ENCODE data around the gene SPI1. TPM values are rescaled to one million over a fixed set of nuclear protein-coding genes. Genes with fewer than 3 reads are reported as not detected.

SPI1 gene
- total RNA-seq (5.2 TPM), polyA plus RNA-seq (21.0 TPM)

GRCh38 chr11:47378010-47378835 is at the start of gene SPI1:
TSS of gene SPI1 (minus strand) at chr11:47378547. CDS start at chr11:47378353, 194 bp downstream.
- WGBS: 64% methylated on average over 31 of the region's 31 CpGs

GRCh38 chr11:47426062-47426956 is 48.0 kb upstream of the SPI1 start, which contains the start of gene PSMC3:
TSS of gene PSMC3 (minus strand) at chr11:47426439. CDS start at chr11:47426279, 160 bp downstream.
- H3K36me3 ChIP-seq (ENCODE audit: insufficient read depth): no peaks in the 10 kb centered on the region
- peak within 1 kb of the TSS; percentile 88 for H3K27ac ChIP-seq (ENCODE audit: low read depth)
- DNase-seq (ENCODE audit: extremely low spot score): peak; percentile 96
- H3K4me3 ChIP-seq (ENCODE audit: low read depth, low read length): peak within 1 kb of the TSS; percentile 75
- under 1% methylated on average over 62 of the region's 62 CpGs for WGBS
- no peaks in the 10 kb centered on the region for H3K4me1 ChIP-seq (ENCODE audit: insufficient read depth)

More at GRCh38 chr11:47378010-47378835, at the start of gene SPI1:
- no peak within 1 kb of the TSS for H3K4me3 ChIP-seq (ENCODE audit: low read depth, low read length)
- H3K4me1 ChIP-seq (ENCODE audit: insufficient read depth): no peaks in the 10 kb centered on the region
- H3K36me3 ChIP-seq (ENCODE audit: insufficient read depth): no peaks in the 10 kb centered on the region
- H3K27ac ChIP-seq (ENCODE audit: low read depth): no peak within 1 kb of the TSS
- no peak for DNase-seq (ENCODE audit: extremely low spot score)

- Histone ChIP-seq H3K4me3 (ENCODE audit: low read depth, low read length) (peak overlapping the region; percentile 75), H3K4me1 (ENCODE audit: insufficient read depth) (no peaks in the 10 kb centered on the region), H3K27ac (ENCODE audit: low read depth) (no peak overlapping the region), H3K36me3 (ENCODE audit: insufficient read depth) (no peaks in the 10 kb centered on the region)
- no peak for DNase-seq (ENCODE audit: extremely low spot score)
- under 1% methylated on average over 14 of the region's 14 CpGs for WGBS
These were observed 47.3 kb upstream of the SPI1 start for GRCh38 chr11:47425611-47426010.

GRCh38 chr11:47418454-47419259 is 40.3 kb upstream of the SPI1 start:
- H3K27ac ChIP-seq (ENCODE audit: low read depth): no peak overlapping the region
- no peaks in the 10 kb centered on the region for H3K36me3 ChIP-seq (ENCODE audit: insufficient read depth)
- H3K4me3 ChIP-seq (ENCODE audit: low read depth, low read length): no peak overlapping the region
- no peak for DNase-seq (ENCODE audit: extremely low spot score)
- H3K4me1 ChIP-seq (ENCODE audit: insufficient read depth): peaks cover 3% of the 10 kb centered on the region
- WGBS: 83% methylated on average over 23 of the region's 23 CpGs

- 87% methylated on average over 6 of the region's 6 CpGs for WGBS
- H3K27ac ChIP-seq (ENCODE audit: low read depth): no peak overlapping the region
- DNase-seq (ENCODE audit: extremely low spot score): no peak
- no peaks in the 10 kb centered on the region for H3K36me3 ChIP-seq (ENCODE audit: insufficient read depth)
- no peak overlapping the region for H3K4me3 ChIP-seq (ENCODE audit: low read depth, low read length)
- H3K4me1 ChIP-seq (ENCODE audit: insufficient read depth): peaks cover 3% of the 10 kb centered on the region
These were observed 39.4 kb upstream of the SPI1 start for GRCh38 chr11:47417712-47418111.

- 12% methylated on average over 13 of the region's 13 CpGs for WGBS
- Histone ChIP-seq H3K4me1 (ENCODE audit: insufficient read depth) (peaks cover 3% of the 10 kb centered on the region), H3K27ac (ENCODE audit: low read depth) (peak overlapping the region; percentile 79), H3K4me3 (ENCODE audit: low read depth, low read length) (no peak overlapping the region), H3K36me3 (ENCODE audit: insufficient read depth) (no peaks in the 10 kb centered on the region)
- peak; percentile 36 for DNase-seq (ENCODE audit: extremely low spot score)
These were observed 37.7 kb upstream of the SPI1 start for GRCh38 chr11:47415949-47416472.

- H3K4me1 ChIP-seq (ENCODE audit: insufficient read depth): peaks cover 3% of the 10 kb centered on the region
- 78% methylated on average over 31 of the region's 31 CpGs for WGBS
These were observed 36.9 kb upstream of the SPI1 start for GRCh38 chr11:47415091-47415854.

GRCh38 chr11:47414685-47415070 is 36.3 kb upstream of the SPI1 start:
- 89% methylated on average over 19 of the region's 19 CpGs for WGBS
- no peak for DNase-seq (ENCODE audit: extremely low spot score)
- H3K4me1 ChIP-seq (ENCODE audit: insufficient read depth): peaks cover 3% of the 10 kb centered on the region
- H3K27ac ChIP-seq (ENCODE audit: low read depth): no peak overlapping the region
- no peaks in the 10 kb centered on the region for H3K36me3 ChIP-seq (ENCODE audit: insufficient read depth)
- no peak overlapping the region for H3K4me3 ChIP-seq (ENCODE audit: low read depth, low read length)

More at GRCh38 chr11:47415091-47415854, 36.9 kb upstream of the SPI1 start:
- H3K27ac ChIP-seq (ENCODE audit: low read depth): peak overlapping the region; percentile 79
- no peak for DNase-seq (ENCODE audit: extremely low spot score)
- H3K36me3 ChIP-seq (ENCODE audit: insufficient read depth): no peaks in the 10 kb centered on the region
- no peak overlapping the region for H3K4me3 ChIP-seq (ENCODE audit: low read depth, low read length)

GRCh38 chr11:47413908-47414684 is 35.7 kb upstream of the SPI1 start:
- 61% methylated on average over 16 of the region's 16 CpGs for WGBS
- Histone ChIP-seq H3K4me3 (ENCODE audit: low read depth, low read length) (no peak overlapping the region), H3K4me1 (ENCODE audit: insufficient read depth) (peaks cover 3% of the 10 kb centered on the region), H3K27ac (ENCODE audit: low read depth) (no peak overlapping the region), H3K36me3 (ENCODE audit: insufficient read depth) (no peaks in the 10 kb centered on the region)
- DNase-seq (ENCODE audit: extremely low spot score): no peak

GRCh38 chr11:47413351-47413750 is 35.0 kb upstream of the SPI1 start:
- WGBS: 81% methylated on average over 13 of the region's 13 CpGs
- Histone ChIP-seq H3K4me3 (ENCODE audit: low read depth, low read length) (no peak overlapping the region), H3K4me1 (ENCODE audit: insufficient read depth) (peaks cover 3% of the 10 kb centered on the region), H3K36me3 (ENCODE audit: insufficient read depth) (no peaks in the 10 kb centered on the region), H3K27ac (ENCODE audit: low read depth) (no peak overlapping the region)
- no peak for DNase-seq (ENCODE audit: extremely low spot score)

- H3K36me3 ChIP-seq (ENCODE audit: insufficient read depth): no peaks in the 10 kb centered on the region
- H3K27ac ChIP-seq (ENCODE audit: low read depth): no peak overlapping the region
- H3K4me3 ChIP-seq (ENCODE audit: low read depth, low read length): no peak overlapping the region
- H3K4me1 ChIP-seq (ENCODE audit: insufficient read depth): peaks cover 6% of the 10 kb centered on the region
- DNase-seq (ENCODE audit: extremely low spot score): no peak
- WGBS: 81% methylated on average over 12 of the region's 12 CpGs
These were observed 33.8 kb upstream of the SPI1 start for GRCh38 chr11:47411884-47412746.

All from urinary bladder (tissue), 4 donors.